ENCODE measurements around the gene PEX1.

DNA sequence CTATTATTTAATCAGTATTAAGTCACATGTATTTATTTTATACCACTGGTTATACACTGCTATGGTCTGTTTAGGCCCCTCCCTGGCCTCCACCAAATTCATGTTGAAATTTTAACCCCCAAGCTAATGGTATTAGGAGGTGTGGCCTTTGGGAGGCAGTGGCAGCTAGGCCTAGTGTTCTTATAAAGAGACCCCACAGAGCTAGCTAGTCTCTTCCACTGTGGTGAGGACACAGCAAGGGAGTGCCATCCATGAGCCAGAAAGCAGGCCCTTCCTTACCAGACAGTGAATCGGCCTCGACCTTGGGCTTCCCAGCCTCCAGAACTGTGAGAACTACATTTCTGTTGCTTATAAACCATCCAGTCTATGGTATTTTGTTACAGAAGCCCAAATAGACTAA lies 28.9 kb upstream of the PEX1 start:
- TF ChIP-seq GATA2 (IDR thresholded peaks at IDR 0.05; ENCODE audit: low read depth, low read length) (no peak), GATA3 (IDR thresholded peaks at IDR 0.05; ENCODE audit: low read depth, low read length) (no peak)

All from SH-SY5Y (cell line).